HG02885 (cell line): ENCODE results near the gene LRRC14B.
A peak's percentile ranks its signal among the peaks of the same experiment; 100 is the strongest.
"Not testable (repeated sequence)": the region's sequence is repeated elsewhere in the genome, so short reads cannot be mapped to it uniquely, and the experiment has no call there.

ENCODE experiments used
- ATAC-seq: cut with Tn5 transposase; IDR thresholded peaks from one replicate; pipeline ENCODE4 v1.9.1; 2021; ENCODE audit warnings: mild to moderate bottlenecking; ENCODE audit not compliant: unreplicated experiment, poor library complexity

LRRC14B gene

DNA sequence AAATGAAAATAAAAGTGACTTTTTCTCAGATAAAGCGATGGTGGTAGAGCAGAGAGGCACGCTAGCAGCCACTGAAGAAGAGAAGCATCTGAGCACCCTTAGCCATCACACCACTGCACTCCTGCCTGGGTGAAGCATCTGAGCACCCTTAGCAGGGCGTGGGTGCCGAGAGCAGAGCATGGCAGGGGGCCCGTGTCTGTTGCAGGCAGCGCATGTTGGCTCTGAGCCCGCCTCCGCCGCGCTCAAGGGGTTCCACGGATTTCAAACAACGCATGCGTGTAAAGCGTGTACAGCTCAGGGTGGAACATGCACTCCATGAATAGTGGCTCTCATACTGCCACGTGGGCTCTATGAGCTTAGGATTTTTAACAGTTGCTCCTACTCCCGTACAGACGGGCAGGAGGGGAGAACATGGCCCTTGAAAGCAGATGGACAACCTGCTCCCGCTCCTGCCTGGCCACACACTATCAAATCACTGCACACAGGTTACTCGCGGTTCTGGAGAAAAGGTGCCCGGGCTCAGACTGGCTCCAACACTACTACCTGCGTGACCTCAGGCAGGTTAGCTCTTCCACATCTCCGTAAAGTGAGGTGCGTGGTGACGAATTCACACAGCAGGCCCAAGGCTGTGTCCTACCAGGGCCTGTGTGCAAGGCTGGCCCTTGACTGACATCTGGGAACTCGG, 12.1 kb downstream of the LRRC14B start:
- no peak for ATAC-seq

DNA sequence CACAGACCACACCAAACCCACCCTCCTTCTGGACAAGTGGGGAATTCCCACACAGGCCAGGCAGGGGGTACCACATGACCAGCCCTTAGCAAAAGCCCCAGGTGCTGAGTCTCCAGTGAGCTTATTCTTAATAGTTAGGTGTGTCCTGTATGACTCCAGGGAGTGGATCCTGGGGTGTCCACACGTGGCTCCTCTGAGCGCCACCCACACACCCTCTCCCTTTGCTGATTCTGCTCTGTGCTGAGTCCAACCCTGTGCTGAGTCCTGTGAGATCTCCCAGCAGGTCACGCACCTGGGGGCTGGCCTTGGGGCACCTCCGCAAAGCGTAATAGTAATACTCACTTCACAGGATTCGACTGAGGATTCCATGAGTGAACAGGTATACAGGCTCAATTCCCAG, 12.7 kb downstream of the LRRC14B start:
- ATAC-seq, result no peak

DNA sequence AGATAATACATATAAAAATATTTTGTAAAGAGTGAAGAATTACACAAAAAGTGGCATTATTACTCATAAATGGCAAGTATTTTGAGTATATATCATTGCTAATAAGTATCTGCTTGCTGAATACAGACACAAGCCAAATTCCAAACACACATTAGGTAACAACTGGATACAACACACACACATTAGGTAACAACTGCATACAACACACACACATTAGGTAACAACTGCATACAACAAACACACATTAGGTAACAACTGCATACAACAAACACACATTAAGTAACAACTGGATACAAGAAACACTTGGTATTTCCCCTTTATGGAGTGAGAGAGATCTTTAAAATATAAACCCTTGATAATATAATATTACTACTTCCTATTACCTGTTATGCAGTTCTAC, 13.2 kb downstream of the LRRC14B start:
- ATAC-seq, result no peak

DNA sequence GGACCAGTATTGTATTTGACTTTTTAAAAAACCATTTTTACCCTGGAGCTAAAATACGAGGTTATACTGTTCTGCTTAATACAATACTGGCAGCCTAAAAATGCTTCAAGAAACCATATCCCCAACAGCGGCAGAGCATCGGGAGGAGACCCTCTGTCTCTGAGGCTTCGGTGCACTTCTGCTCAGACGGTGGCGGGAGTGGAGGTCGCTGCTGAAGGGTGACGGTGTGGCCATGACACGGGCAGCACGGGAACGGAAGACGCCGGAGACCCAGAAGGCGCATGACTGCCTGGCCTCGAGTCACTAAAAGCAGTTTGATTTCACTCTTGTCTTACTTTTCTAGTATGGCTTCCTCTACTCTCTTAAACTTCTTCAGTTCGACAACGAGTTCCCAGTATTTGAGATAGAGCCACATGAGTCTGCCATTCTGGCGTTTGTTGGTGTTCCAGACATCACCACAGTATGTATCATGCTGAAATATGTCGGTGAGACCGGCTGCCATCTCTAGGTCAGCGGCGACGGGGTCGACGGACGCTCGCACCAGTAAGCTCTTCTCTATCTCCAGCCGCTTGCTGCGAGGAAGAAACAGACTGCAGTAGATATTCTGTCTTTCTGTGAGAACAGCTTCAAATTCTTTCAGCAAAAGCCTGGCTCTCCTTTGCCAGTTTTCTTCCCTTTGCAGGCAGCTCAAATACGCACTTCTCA, 13.8 kb downstream of the LRRC14B start:
- ATAC-seq, result no peak

DNA sequence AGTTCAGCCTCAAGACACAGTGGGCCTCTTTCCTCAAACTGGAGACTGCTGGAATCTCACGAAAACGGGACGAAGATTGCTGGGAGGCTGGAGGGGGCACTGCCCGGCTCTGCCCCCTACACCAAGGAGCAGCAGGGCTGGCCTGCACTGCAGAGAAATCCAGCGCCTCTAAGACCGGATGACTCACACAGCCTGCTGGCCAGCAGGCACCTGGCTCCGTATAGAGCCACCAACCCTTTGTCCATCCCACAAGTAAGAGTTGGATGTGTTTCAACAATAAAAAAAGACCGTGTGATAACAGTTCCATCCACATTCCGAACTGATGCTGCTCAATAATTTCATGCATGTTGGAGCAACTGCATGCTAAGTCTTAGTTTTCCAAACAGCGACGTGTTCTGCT, 15.1 kb downstream of the LRRC14B start:
- ATAC-seq, result no peak

DNA sequence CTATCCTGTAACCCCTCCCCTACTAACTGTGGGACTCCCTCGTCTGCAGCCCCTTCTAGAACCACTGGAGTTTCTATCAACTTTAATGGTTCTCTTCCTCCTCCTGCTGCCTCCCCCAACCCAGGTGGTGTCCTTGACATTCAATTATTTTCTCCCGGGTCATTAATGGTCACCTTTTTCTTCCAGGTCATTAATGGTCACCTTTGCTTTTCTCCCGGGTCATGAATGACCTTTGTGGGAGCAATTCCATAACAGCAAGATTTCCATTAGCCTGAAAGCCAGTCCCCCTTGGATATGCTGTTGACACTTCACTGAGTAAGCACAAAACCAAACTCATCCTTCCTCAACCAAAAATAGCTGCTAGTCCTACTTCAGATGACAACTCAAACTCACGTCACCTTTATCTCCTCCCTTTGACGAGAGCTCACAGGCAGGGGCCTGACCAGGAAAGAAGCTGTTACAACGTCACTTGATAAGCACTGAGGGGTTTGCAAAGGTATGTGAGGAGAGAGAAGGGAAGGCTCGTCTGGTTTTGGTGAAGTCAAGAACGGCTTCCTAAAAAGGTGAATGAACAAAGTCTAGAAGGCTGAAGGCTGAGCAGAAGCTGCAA, 15.7 kb downstream of the LRRC14B start:
- ATAC-seq, result no peak

DNA sequence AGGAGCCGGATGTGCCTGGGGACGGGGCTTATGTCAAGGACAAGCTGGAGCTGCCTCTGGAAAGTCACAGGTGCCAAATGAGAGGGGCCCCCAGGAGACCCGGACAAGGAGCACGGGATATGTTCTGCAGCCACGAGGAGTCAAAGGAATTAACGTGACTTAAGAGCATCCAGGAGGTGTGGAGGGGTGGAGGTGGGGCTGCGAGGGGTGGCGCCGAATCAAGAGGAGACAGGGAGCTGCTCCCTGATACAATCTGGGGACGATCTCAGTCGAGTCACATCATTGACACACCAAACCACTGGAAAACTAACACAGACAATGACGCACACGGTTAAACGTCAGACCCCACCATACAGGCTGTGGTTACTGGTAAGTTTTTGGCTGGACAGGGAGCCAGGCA, 16.3 kb downstream of the LRRC14B start:
- ATAC-seq, result no peak

DNA sequence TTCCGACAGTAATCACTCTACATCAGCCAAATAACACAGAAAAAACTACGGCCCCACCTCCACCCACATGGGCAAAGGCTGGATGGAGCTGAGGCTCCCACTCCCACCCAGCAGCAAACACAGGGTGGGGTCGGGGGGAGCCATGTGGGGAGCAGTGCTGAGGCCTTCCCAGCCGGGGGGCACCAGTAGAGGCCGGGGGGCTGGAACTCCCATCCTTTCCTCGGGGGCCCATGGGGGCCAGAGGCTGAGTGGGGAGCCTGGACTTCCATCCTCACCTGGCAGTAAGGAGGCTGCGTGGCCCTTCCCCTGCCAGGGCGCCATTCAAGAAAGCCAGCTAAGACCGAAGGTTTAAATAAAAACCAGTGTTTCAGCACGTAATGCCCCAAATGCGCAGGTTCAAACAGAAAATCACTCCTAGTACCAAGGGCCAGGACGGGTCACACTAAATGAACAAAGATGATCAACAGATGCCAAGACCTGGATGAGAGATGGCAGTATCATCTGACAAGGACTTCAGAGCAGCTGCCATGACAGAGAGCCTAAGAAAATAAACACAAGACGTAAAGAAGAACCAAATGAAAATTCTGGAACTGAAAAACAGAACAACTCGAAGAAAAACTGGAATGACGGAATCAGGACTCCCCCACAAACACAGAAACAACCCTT, 17.3 kb downstream of the LRRC14B start:
- ATAC-seq, result no peak

DNA sequence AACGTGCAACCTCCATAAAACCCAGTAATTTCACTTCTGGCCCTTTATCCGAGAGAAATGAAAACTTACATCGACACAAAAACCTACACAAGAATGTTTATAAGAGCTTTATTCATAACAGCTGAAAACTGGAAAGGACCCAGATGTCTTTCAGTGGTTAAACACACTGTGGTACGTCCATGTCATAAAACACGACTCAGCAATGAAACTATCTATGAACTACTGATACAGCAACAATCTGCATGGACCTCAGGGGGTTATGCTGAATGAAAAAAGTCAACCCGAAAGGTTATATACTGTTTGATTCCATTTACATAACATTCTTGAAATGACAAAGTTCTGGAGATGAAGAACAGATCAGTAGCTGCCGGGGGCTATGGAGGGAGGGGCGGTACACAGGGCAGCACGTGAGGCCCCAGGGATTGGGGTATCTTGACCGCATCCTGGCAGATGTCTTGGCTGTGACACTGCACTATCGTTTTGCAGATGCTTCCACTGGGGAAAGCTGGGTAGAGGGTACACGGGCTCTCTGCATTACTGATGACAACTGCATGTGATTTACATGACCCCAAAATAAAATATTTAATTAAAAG, 22.6 kb downstream of the LRRC14B start:
- no peak for ATAC-seq

DNA sequence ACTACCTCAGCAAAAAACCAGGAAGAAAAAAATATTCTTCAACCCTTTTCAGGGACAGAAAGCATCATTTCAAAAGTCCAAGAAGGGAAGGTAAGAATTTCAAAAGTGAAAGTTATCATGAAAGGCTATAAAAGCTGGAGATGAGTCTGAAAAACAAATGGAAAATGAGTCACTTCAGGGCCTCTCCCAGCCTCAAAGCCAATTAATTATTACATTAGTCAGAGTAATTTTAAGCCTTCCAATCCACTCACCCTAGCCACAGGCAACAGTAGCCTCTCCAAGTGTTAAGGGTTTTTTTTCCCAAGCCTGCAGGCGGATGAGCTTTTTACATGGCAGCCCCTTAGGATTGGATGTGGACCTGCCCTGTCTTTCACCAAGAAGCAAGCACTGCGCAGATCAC, 24.0 kb downstream of the LRRC14B start:
- not testable (repeated sequence) for ATAC-seq

DNA sequence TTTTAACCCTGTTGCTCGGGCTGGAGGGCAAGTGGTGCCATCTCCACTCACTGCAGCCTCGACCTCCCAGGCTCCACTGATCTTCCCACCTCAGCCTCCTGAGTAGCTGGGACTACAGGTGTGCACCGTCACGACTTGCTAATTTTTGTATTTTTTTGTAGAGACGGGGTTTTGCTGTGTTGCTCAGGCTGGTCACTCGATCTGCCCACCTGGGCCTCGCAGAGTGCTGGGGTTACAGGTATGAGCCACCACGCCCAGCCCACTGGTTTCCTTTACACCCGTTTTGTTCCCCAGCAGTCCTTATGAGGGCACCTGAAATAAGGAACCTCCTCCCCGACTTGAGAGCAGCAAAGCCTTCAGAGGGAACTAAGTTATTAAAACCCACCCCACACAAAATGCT, 24.8 kb downstream of the LRRC14B start:
- ATAC-seq, result not testable (repeated sequence)

DNA sequence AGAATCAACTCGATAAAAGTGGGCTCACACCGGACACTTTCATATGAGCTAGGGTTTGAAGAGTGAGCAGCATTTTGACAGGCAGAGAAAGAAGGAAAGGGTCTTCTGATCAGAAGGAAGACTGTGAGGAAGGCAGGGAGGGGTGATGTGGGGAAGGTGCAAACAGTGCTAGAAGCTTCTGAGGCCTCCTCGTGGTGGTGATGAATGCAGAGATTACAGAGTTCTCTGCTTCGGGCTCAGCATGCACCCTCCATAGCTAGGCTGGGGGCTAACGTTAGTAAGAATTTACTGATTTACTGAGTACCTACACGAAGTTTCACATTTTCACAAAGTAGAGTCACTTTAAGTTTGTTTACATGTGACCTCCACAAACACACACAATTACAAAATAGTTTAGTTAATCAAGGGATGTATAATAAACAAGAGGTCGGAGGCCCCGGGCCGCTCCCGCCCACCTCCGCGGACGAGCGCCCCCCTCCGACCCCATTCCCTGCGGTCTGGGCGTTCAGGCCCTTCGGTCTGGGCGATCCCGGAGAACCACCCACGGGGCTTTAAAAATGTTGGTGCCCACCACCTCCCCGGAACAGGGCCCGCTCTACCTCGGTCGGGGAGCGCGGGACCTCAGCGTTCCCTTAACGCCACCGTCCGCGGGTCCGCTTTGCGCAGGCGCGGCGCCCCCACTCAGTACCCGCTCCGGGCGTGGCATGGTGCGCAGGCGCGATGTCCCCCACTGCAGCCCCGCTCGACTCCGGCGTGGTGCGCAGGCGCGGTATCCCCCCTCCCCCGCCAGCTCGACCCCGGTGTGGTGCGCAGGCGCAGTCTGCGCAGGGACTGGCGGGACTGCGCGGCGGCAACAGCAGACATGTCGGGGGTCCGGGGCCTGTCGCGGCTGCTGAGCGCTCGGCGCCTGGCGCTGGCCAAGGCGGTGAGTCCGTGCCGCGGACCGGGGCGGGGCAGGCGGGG, 26.5 kb downstream of the LRRC14B start, which contains the start of the genes CCDC127 and SDHA:
Gene CCDC127, minus strand, starts transcription at position 660 of the 963 bp plus-strand sequence. CDS start 1,304 bp downstream, outside the sequence.
Gene SDHA, plus strand, starts transcription at position 827 of the 963 bp plus-strand sequence. Its CDS starts 36 bp downstream, at position 863.
- peak; percentile 79 for ATAC-seq

DNA sequence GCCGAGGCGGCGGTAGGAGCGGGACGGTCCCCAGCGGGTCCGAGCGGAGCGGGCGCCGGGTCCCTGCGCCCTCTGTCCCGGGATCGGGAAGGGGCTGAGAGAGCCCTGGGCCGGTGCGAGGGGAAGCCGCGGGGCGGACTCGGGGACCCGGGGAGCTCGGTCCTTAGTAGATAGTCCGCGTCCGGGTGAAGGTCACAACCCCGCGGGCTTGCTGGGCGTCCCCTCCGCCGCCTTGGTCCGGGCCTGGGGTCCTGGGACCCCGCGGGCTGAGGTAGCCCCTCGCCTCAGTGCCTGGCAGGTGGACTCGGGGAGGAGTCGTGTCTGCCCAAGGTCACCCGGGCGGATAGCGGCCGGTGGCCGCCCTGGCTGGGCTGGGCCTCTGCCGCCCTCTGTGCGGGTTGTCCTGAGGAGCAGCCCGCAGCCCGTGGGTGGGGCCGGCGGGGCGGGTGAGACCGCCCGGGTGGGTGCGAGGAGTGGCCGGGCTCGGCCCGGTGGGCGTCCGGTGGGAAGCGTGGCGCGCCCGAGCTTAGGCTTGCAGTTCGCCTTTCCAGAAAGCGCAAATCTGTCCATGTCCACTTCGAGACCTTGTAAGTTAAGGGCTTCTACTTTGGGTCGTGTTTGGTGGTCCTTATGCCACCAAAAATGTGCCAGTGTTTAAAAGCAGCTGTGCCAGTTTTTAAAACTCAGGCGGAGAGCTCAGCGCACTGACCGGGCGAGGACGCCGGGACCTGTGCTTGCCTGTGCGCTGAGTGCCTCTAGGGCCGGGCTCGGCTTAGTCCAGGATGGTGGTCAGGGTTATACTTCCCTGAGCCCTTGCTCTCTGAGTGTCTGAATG, 27.4 kb downstream of the LRRC14B start:
- peak; percentile 29 for ATAC-seq

DNA sequence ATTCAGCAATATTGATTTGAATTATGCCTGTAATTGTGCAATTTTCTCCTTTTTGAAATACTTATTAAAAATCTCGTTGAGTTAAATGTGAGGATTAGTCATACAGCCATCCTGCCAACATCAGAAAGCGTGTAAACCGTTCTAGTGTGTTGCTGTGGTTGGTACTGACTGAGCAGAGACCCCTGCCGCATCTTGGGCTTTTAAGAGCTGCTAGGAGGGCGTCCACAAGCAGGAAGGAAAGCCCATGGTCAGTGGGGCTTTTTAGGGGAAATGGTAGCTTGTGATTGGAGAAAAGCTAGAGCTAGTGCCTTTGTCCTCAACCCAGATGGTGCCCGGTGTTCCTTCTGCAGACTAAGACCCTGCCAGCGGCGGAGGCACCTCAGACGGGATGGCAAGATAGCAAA, 28.2 kb downstream of the LRRC14B start:
- no peak for ATAC-seq

DNA sequence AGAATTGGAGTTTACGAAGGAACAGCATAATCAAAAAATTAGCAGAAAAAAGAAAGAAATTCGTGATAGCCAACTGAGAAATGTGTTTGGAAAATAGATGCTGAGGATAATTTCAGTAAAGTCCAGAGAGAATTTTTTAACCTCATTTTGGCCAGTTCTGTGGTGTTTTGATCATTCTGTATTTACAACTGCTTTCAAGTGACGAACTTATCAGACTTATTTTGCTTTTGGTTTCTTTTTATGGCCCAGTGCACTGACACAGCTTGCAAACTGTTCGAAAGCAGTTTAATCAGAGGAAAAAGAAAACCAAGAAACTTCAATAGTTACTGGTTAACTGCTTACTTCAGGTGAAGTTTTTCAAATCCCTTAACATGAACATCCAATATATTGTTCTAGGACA, 28.7 kb downstream of the LRRC14B start:
- ATAC-seq, result peak; percentile 22

DNA sequence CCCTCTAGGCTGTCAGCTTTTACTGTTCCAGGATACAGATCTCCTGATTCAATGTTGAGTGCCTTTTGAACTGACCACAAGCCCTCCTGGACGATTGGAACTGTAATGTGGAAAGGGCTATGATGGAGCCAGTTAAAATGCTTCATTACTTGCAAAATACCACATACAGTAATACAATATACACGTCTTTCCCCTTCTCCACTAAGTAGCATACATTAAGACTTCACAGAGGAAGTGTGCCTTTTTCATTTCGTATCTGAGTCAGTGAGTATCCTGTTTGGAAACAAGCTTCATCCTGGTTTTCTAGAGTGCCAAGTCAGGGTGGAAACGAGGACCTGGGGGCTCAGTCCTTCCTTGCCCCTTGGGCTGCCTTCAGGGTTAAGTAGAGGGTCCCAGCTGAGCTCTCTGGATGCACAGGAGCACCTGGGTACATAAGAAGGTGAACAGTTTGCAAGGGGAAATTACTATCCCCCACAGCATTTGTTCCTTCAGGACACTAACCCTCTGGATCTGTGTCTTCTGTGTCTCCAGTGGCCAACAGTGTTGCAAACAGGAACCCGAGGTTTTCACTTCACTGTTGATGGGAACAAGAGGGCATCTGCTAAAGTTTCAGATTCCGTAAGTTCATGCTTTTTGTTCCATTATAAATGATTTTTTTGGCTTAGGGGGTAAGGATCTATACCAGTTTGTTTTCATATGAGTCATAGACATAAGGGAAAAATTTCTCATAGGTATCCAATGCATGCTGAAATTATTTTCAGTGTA, 31.8 kb downstream of the LRRC14B start:
- not testable (repeated sequence) for ATAC-seq

DNA sequence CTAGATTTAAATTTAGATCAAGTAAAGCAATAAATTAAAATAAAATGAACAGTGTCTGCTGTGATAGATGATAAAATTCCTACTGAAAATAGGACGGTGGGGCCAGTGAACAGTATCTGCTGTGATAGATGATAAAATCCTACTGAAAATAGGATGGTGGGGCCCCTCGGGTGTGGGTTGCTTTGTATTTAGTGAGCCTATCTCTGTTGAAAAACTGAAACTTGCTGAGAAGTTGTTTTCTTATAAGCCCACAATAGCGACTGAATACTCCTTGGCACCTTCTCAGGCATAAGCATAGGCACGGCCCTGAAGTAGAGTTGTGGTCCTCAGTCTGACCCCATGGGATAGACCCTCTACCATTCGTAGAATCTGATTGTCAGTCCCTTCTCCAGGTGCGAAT, 32.5 kb downstream of the LRRC14B start:
- ATAC-seq, result no peak

DNA sequence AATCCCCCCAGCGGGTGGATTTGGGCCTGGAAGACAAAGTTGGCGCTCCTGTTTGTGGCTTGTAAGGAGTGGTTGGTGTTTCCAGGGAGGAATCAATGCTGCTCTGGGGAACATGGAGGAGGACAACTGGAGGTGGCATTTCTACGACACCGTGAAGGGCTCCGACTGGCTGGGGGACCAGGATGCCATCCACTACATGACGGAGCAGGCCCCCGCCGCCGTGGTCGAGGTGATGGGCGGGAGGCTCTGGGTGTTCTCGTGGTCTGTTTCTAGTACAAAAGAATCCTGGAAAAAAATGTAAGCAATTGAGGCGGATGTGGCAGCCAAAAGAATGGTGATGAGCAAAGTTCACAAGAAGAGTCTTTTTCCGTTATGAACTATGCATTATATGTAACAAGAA, 34.0 kb downstream of the LRRC14B start:
- no peak for ATAC-seq
